NB4 (cell line): Measurements from ENCODE around the gene EXTL2.

Experiments
- MYC ChIP-seq: IDR thresholded peaks from 2 replicates; pipeline ENCODE4 v1.6.1; 2011; ENCODE audit warnings: low read depth, low read length
- POLR2A ChIP-seq: IDR thresholded peaks from 2 replicates; pipeline ENCODE4 v1.6.1; 2011; ENCODE audit warnings: mild to moderate bottlenecking; ENCODE audit not compliant: insufficient read length; ENCODE audit errors: extremely low read depth
- TF ChIP-seq, protein P1 (sequence below): IDR thresholded peaks from one replicate; pipeline ENCODE4 v1.5.1; 2012; ENCODE audit warnings: low read depth, low read length

GRCh38 chr1:100866041-100866900 lies 28.4 kb downstream of the EXTL2 start:
- TF ChIP-seq, protein P1, sequence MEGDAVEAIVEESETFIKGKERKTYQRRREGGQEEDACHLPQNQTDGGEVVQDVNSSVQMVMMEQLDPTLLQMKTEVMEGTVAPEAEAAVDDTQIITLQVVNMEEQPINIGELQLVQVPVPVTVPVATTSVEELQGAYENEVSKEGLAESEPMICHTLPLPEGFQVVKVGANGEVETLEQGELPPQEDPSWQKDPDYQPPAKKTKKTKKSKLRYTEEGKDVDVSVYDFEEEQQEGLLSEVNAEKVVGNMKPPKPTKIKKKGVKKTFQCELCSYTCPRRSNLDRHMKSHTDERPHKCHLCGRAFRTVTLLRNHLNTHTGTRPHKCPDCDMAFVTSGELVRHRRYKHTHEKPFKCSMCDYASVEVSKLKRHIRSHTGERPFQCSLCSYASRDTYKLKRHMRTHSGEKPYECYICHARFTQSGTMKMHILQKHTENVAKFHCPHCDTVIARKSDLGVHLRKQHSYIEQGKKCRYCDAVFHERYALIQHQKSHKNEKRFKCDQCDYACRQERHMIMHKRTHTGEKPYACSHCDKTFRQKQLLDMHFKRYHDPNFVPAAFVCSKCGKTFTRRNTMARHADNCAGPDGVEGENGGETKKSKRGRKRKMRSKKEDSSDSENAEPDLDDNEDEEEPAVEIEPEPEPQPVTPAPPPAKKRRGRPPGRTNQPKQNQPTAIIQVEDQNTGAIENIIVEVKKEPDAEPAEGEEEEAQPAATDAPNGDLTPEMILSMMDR: peak; percentile 11
- TF ChIP-seq MYC: no peak
- TF ChIP-seq POLR2A: no peak
